AG04449 (cell line): ENCODE data around the gene SORBS1.

ENCODE experiments used
- CTCF ChIA-PET: fragments of 350-600 bp; formaldehyde crosslinking; extraction: SDS; loops from one replicate; lab custom pipeline; 2021; ENCODE audit warnings: antibody characterized with exemption; lab: Yijun Ruan, JAX
- POLR2A ChIA-PET: fragments of 400-600, 350-600 bp; formaldehyde crosslinking; extraction: SDS; loops from one replicate; lab custom pipeline; 2020; ENCODE audit warnings: antibody characterized with exemption, inconsistent platforms; lab: Yijun Ruan, JAX
- DNase-seq: peaks from one replicate; pipeline ENCODE4 v3.0.0-alpha.2; 2010; ENCODE audit warnings: low read depth, low spot score
- H3K4me3 ChIP-seq: 2 replicates; pipeline ENCODE4 v1.5.1; 2011; ENCODE audit warnings: low read depth, mild to moderate bottlenecking, control low read depth, low read length
- TF ChIP-seq, protein P1 (sequence below): IDR thresholded peaks from one replicate; pipeline ENCODE4 v1.5.1; 2011; ENCODE audit warnings: mild to moderate bottlenecking, moderate library complexity, low read length, control low read depth, inconsistent platforms; ENCODE audit not compliant: insufficient read depth; ENCODE audit errors: missing control alignments

SORBS1 gene

GRCh38 chr10:95503001-95503400 lies 58.2 kb downstream of the SORBS1 start:
- DNase-seq = no peak
- CTCF ChIA-PET = no interaction called here
- POLR2A ChIA-PET = no interaction called here
- H3K4me3 ChIP-seq = no peak overlapping the region
- TF ChIP-seq, protein P1, sequence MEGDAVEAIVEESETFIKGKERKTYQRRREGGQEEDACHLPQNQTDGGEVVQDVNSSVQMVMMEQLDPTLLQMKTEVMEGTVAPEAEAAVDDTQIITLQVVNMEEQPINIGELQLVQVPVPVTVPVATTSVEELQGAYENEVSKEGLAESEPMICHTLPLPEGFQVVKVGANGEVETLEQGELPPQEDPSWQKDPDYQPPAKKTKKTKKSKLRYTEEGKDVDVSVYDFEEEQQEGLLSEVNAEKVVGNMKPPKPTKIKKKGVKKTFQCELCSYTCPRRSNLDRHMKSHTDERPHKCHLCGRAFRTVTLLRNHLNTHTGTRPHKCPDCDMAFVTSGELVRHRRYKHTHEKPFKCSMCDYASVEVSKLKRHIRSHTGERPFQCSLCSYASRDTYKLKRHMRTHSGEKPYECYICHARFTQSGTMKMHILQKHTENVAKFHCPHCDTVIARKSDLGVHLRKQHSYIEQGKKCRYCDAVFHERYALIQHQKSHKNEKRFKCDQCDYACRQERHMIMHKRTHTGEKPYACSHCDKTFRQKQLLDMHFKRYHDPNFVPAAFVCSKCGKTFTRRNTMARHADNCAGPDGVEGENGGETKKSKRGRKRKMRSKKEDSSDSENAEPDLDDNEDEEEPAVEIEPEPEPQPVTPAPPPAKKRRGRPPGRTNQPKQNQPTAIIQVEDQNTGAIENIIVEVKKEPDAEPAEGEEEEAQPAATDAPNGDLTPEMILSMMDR = no peak

- POLR2A ChIA-PET = no interaction called here
- CTCF ChIA-PET = no interaction called here
- no peak for DNase-seq
- H3K4me3 ChIP-seq = no peak overlapping the region
- TF ChIP-seq, protein P1 = no peak
Observed at GRCh38 chr10:95502377-95502776, 58.8 kb downstream of the SORBS1 start.

- no peak overlapping the region for H3K4me3 ChIP-seq
- CTCF ChIA-PET = no interaction called here
- TF ChIP-seq, protein P1 = no peak
- POLR2A ChIA-PET = no interaction called here
- DNase-seq = no peak
Observed at GRCh38 chr10:95501203-95502094, 59.7 kb downstream of the SORBS1 start.

- ChIA-PET POLR2A (no interaction called here), CTCF (no interaction called here)
- DNase-seq = no peak
- H3K4me3 ChIP-seq = no peak overlapping the region
- TF ChIP-seq, protein P1 = no peak
Observed at GRCh38 chr10:95500649-95501048, 60.5 kb downstream of the SORBS1 start.

DNA sequence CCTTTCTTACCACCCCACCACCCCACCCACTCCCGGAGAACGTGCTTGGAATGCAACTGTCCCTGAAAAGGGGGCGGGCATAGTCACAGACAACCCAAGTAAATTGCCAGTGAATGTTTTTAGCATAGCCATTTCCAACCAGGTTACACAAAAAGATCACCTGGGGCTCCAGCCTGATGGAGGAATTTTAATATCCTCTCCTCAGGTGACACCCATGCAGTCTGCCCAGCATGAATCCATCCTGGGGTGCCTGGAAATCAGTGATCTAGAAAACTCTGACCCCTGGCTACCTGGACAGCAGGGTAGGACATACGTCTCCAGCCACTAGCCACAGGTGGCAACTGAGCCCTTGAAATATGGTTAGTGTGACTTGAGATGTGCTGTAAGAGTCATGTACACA lies 61.1 kb downstream of the SORBS1 start:
- ChIA-PET CTCF (no interaction called here), POLR2A (no interaction called here)
- DNase-seq = no peak
- TF ChIP-seq, protein P1 = no peak
- H3K4me3 ChIP-seq = no peak overlapping the region

- ChIA-PET CTCF (no interaction called here), POLR2A (no interaction called here)
- TF ChIP-seq, protein P1 = no peak
- no peak overlapping the region for H3K4me3 ChIP-seq
- no peak for DNase-seq
Observed at GRCh38 chr10:95499482-95499989, 61.6 kb downstream of the SORBS1 start.
